ENCODE data around the gene ADAMTS20.
"Not testable (repeated sequence)": the region's sequence is repeated elsewhere in the genome, so short reads cannot be mapped to it uniquely, and the experiment has no call there.

The ADAMTS20 gene

GRCh38 chr12:43401096-43401495 is 150.9 kb downstream of the ADAMTS20 start:
- H3K9ac ChIP-seq = no peak overlapping the region
- H3K4me2 ChIP-seq = no peak overlapping the region
- H3K27ac ChIP-seq = no peak overlapping the region
- no peaks in the 10 kb centered on the region for H4K20me1 ChIP-seq
- no peaks in the 10 kb centered on the region for H3K36me3 ChIP-seq
- no peak for TF ChIP-seq Cebpa-rat (IDR thresholded peaks at IDR 0.05)
- H3K27me3 ChIP-seq = no peaks in the 10 kb centered on the region
- no peak overlapping the region for H3K4me3 ChIP-seq
- H3K9me3 ChIP-seq (replicated peaks in 1 of 11) = no peaks in the 10 kb centered on the region
- H3K4me1 ChIP-seq = no peaks in the 10 kb centered on the region

GRCh38 chr12:43396671-43397070 is 155.3 kb downstream of the ADAMTS20 start:
- H3K9ac ChIP-seq = no peak overlapping the region
- no peak overlapping the region for H3K4me2 ChIP-seq
- no peaks in the 10 kb centered on the region for H3K4me1 ChIP-seq
- no peaks in the 10 kb centered on the region for H4K20me1 ChIP-seq
- H3K4me3 ChIP-seq = no peak overlapping the region
- H3K36me3 ChIP-seq = no peaks in the 10 kb centered on the region
- H3K27ac ChIP-seq = no peak overlapping the region
- H3K27me3 ChIP-seq = no peaks in the 10 kb centered on the region
- H3K9me3 ChIP-seq (replicated peaks in 1 of 11) = no peaks in the 10 kb centered on the region
- TF ChIP-seq Cebpa-rat (IDR thresholded peaks at IDR 0.05) = no peak

DNA sequence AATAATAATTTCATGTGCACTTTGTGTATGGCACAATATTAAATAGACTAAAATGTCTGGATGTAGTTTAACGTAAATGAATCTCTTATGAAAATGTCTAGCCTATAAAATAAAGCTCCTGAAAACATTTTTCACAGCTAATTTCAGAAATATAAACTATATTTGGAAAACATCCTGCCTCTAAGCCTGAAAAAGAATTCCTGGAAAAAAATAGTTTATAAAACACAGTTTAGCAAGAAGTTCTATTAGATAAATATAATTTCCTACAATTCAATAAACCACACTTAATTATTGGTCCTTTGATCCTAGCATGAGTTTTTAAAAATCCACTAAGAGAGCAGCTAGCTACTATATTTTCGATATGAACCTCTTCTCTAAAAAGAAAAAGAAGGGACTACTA is 159.9 kb downstream of the ADAMTS20 start:
- Histone ChIP-seq H3K4me3 (no peak overlapping the region), H3K27me3 (no peaks in the 10 kb centered on the region), H3K4me1 (no peaks in the 10 kb centered on the region), H3K9ac (no peak overlapping the region), H4K20me1 (no peaks in the 10 kb centered on the region), H3K9me3 (replicated peaks in 1 of 11) (0 out of 22 replicates have a peak, but pooled peaks cover 0 to 8% (median 0%) of the 10 kb centered on the region in 11 experiments), H3K36me3 (no peaks in the 10 kb centered on the region), H3K4me2 (no peak overlapping the region), H3K27ac (no peak overlapping the region)
- TF ChIP-seq Cebpa-rat (IDR thresholded peaks at IDR 0.05) = no peak

DNA sequence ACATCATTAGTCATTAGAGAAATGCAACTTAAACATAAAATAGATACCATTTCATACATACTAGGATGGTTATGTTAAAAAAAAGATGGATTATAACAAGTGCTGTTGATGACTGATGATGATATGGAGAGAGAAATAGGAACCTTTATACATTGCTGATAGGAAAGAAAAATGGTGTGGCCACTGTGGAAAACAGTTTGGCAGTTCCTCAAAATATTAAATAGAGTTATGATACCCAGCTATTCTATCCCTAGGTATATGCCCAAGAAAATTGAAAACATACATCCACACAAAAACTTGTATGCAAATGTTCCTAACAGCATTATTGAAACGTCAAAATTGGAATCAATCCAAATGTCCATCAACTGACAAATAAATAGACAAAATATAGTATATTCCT is 170.1 kb downstream of the ADAMTS20 start:
- Histone ChIP-seq H4K20me1 (no peaks in the 10 kb centered on the region), H3K4me2 (no peak overlapping the region), H3K27ac (no peak overlapping the region), H3K4me3 (no peak overlapping the region), H3K4me1 (no peaks in the 10 kb centered on the region), H3K9me3 (replicated peaks in 1 of 11) (peaks cover 13 to 30% (median 21%) of the 10 kb centered on the region in 11 experiments), H3K36me3 (no peaks in the 10 kb centered on the region), H3K9ac (no peak overlapping the region), H3K27me3 (no peaks in the 10 kb centered on the region)
- TF ChIP-seq Cebpa-rat (IDR thresholded peaks at IDR 0.05) = no peak

DNA sequence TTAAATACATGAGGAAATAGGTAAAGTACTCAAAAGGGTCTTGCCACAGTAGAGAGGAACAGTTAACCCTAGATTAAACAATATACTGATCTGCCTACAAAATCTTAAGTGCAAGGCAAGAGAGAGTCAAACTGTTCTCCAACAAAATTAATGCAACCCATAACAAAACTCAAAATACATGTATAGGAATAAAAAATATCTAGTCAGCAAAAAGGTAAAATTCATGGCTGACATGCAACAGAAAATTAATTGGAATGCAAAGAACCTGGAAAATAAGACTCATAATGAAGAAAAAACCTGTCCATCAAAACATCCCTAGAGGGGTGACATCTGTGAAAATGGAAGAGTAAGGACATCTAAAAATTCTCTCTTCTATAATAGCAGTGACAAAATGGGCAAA is 173.6 kb downstream of the ADAMTS20 start:
- H3K36me3 ChIP-seq = no peaks in the 10 kb centered on the region
- no peak overlapping the region for H3K9ac ChIP-seq
- no peak overlapping the region for H3K4me2 ChIP-seq
- no peaks in the 10 kb centered on the region for H3K4me1 ChIP-seq
- no peaks in the 10 kb centered on the region for H4K20me1 ChIP-seq
- no peak for TF ChIP-seq Cebpa-rat (IDR thresholded peaks at IDR 0.05)
- no peak overlapping the region for H3K27ac ChIP-seq
- no peak overlapping the region for H3K4me3 ChIP-seq
- no peaks in the 10 kb centered on the region for H3K27me3 ChIP-seq
- peaks cover 13 to 28% (median 19%) of the 10 kb centered on the region in 11 experiments for H3K9me3 ChIP-seq (replicated peaks in 1 of 11)

DNA sequence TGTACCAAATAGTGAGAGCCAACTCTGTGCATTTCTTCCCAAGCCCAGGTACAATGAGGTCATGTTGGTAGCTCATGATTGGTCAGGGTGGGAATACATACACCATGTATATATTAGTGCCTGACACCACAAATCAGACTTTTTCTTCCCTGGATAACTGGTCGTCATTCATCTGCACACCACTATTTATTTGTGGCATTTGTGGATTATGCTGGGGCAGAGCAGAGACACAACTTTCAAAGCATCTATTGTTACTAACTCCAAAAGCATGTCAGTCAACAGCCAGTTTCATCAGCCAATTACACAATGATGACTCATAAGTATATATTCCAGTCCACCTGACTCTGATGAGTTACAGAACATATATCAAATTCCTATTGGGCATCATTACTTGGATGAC is 181.7 kb downstream of the ADAMTS20 start:
- no peaks in the 10 kb centered on the region for H4K20me1 ChIP-seq
- H3K4me2 ChIP-seq = no peak overlapping the region
- H3K9me3 ChIP-seq (replicated peaks in 1 of 11) = no peaks in the 10 kb centered on the region
- TF ChIP-seq Cebpa-rat (IDR thresholded peaks at IDR 0.05) = no peak
- H3K4me3 ChIP-seq = no peak overlapping the region
- no peak overlapping the region for H3K9ac ChIP-seq
- H3K27ac ChIP-seq = no peak overlapping the region
- H3K4me1 ChIP-seq = no peaks in the 10 kb centered on the region
- no peaks in the 10 kb centered on the region for H3K27me3 ChIP-seq
- no peaks in the 10 kb centered on the region for H3K36me3 ChIP-seq

DNA sequence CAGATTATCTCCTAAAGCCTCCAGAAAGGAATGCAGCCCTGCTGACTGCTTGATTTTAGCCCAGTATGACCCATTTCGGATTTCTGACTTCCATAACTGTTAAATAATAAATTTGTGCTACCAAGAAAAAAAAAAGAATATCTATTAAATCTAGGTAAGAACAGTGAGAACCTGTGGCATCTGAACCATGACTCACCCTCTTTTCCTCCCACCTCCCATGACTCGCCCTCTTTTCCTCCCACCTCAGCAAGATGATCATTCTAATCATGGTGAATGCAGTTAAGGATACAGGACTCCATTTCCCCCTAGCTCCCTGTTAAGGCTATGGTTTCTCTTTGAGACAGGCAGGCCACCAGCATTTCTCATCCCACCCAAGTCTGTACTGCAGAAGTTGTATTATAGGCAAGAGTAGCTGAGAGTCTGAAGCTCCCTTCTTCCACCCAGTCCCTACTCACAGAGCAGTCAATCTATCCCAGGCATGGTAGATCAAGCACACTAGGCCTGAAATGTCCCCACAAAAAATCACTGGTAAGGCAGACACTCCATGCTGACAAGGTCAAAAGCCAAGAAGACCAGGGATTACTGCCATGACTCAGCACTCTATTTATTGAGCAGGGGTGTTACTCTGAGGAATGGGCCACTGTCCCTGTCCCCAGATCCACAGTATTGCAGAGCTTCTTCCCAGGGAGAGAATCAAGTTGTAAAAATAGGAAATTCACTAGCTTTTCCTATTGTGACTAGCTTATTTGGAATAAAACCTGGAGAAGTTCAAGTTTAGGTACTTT is 188.9 kb downstream of the ADAMTS20 start:
- Histone ChIP-seq H3K9ac (no peak overlapping the region), H3K9me3 (replicated peaks in 1 of 11) (no peaks in the 10 kb centered on the region), H3K4me3 (no peak overlapping the region), H3K4me2 (no peak overlapping the region), H3K36me3 (no peaks in the 10 kb centered on the region), H4K20me1 (no peaks in the 10 kb centered on the region), H3K4me1 (no peaks in the 10 kb centered on the region), H3K27me3 (no peaks in the 10 kb centered on the region), H3K27ac (no peak overlapping the region)
- no peak for TF ChIP-seq Cebpa-rat (IDR thresholded peaks at IDR 0.05)

DNA sequence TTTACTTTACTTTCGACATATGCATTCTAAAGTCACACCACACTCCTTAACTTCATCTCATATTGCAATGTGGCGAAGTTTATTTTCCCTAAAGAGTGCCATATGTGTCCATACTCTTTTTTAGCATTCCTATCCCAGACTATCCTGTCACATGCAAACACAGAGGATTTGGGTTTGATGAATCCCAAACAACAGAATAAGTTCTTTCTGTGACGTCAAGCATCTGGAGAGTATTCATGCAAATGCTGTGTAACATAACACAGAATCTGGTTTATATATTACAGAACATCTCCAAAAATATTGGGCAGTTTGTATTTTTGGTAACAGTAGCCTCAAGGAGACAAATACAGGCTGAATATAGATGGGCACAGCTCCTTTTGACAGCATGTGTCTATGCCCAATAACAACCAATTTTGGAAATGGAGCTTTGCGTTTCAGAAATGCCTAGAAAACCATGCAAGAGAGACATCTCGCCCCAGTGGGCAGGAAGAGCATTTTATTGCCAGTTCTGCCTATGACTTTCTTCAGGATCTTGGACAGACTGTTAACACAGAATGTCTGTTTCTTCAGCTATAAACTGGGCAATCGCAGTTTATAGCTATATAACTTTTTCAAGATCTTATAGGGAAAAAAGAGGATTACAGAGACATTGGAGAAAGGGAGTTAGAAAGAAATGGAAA is 190.8 kb downstream of the ADAMTS20 start:
- Histone ChIP-seq H3K4me1 (no peaks in the 10 kb centered on the region), H3K36me3 (no peaks in the 10 kb centered on the region), H3K27ac (no peak overlapping the region), H4K20me1 (no peaks in the 10 kb centered on the region), H3K9me3 (replicated peaks in 1 of 11) (no peaks in the 10 kb centered on the region), H3K27me3 (no peaks in the 10 kb centered on the region), H3K4me2 (no peak overlapping the region), H3K4me3 (no peak overlapping the region), H3K9ac (no peak overlapping the region)
- TF ChIP-seq Cebpa-rat (IDR thresholded peaks at IDR 0.05) = no peak

- H3K4me1 ChIP-seq; H3K9ac ChIP-seq; H3K4me2 ChIP-seq; H3K4me3 ChIP-seq; H4K20me1 ChIP-seq; H3K27ac ChIP-seq; H3K27me3 ChIP-seq; H3K9me3 ChIP-seq (replicated peaks in 1 of 11); H3K36me3 ChIP-seq: not testable (repeated sequence)
These were observed 192.0 kb downstream of the ADAMTS20 start for GRCh38 chr12:43360001-43360400.

DNA sequence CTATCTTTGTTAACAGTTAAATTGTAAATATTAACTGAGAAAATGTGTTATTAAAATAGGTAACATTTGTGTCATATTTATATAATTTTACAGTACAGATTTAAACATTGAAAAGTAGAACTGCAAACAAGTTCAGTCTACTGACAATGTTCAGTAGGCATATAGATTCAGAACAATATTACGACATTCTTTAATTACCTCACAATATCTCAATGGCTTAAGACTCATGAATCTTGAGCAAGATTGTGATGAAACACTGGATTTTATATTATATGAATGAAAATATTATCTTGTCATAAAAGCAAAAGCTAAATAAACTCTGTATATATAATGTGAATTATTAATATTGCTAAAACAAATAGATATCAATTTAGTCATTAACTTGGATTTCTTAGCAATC is 194.9 kb downstream of the ADAMTS20 start:
- no peak overlapping the region for H3K4me3 ChIP-seq
- H3K9me3 ChIP-seq (replicated peaks in 1 of 11) = no peaks in the 10 kb centered on the region
- no peaks in the 10 kb centered on the region for H3K36me3 ChIP-seq
- no peaks in the 10 kb centered on the region for H4K20me1 ChIP-seq
- H3K9ac ChIP-seq = no peak overlapping the region
- H3K4me1 ChIP-seq = no peaks in the 10 kb centered on the region
- H3K4me2 ChIP-seq = no peak overlapping the region
- no peak for TF ChIP-seq Cebpa-rat (IDR thresholded peaks at IDR 0.05)
- no peaks in the 10 kb centered on the region for H3K27me3 ChIP-seq
- H3K27ac ChIP-seq = no peak overlapping the region

Data from BLaER1 treated with 17β-estradiol and CSF1 and Interleukin-3, amounts not matched to agents 10 nM and 100 nM (cell line).